ENCODE data around the gene RHOF.
A peak's percentile ranks its signal among the peaks of the same experiment; 100 is the strongest.

RHOF gene

GRCh38 chr12:121803861-121804416, 10.5 kb upstream of the RHOF start, which contains the start of gene SETD1B:
Gene SETD1B (plus strand): TSS chr12:121804009. CDS start chr12:121804738, 729 bp downstream.
- DNase-seq (ENCODE audit: low read depth): peak; percentile 66
- H3K4me3 ChIP-seq (ENCODE audit: low read depth, low read length): peak within 1 kb of the TSS; percentile 63
- TF ChIP-seq CTCF (conservative IDR thresholded peaks at IDR 0.05; ENCODE audit: low read depth, low read length): no peak

GRCh38 chr12:121802843-121803698, 9.6 kb upstream of the RHOF start:
- peak; percentile 98 for DNase-seq (ENCODE audit: low read depth)
- peak overlapping the region; percentile 63 for H3K4me3 ChIP-seq (ENCODE audit: low read depth, low read length)
- no peak for TF ChIP-seq CTCF (conservative IDR thresholded peaks at IDR 0.05; ENCODE audit: low read depth, low read length)

GRCh38 chr12:121802485-121802842, 9.0 kb upstream of the RHOF start:
- no peak for DNase-seq (ENCODE audit: low read depth)
- H3K4me3 ChIP-seq (ENCODE audit: low read depth, low read length): peak overlapping the region; percentile 63
- TF ChIP-seq CTCF (conservative IDR thresholded peaks at IDR 0.05; ENCODE audit: low read depth, low read length): no peak

DNA sequence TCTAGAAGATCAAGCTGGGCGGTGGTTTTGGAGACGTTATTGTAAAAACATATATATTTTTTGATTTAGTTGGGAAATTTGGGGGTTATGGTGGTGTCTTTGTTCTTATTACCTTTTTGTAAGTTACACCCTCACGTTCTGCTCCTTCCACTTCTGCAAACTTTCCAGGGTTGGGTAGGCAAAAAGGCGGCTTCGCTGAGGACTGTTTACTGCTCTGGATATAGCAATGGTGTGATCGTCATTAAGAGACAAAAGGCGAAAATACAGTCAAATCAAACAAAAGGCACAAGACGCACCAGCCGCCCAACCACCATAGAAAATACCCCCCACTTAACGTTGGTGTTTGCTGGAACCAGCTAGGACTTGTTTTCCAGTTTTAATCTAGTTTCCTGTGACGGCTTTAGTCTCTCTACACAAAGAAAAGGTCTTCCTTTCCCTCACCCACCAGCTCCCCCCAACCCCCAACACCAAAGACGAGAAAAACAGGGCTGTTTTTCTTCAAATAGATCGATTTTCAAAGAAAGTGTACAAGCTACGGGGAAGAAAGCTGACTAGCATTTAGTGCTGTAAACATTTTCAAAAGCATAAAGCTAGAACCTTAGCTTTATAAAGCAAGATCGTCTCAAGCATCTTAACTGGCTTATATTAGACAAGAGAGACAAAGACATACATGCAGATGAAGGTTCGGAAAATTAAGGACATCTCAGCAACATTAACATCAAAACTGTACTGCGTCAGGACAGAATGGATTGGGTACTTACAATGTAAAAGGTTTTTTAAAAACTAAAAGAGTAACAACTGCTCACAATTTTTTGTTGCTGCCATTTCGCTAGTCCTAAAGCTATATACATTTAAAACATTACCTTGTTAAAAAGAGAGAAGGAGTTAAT, 8.4 kb upstream of the RHOF start:
- no peak for TF ChIP-seq CTCF (conservative IDR thresholded peaks at IDR 0.05; ENCODE audit: low read depth, low read length)
- peak; percentile 61 for DNase-seq (ENCODE audit: low read depth)
- peak overlapping the region; percentile 63 for H3K4me3 ChIP-seq (ENCODE audit: low read depth, low read length)

GRCh38 chr12:121800694-121801594, 7.5 kb upstream of the RHOF start:
- no peak for TF ChIP-seq CTCF (conservative IDR thresholded peaks at IDR 0.05; ENCODE audit: low read depth, low read length)
- peak; percentile 90 for DNase-seq (ENCODE audit: low read depth)
- peak overlapping the region; percentile 63 for H3K4me3 ChIP-seq (ENCODE audit: low read depth, low read length)
